ENCODE measurements around the gene SPDYE16.
"Not testable (repeated sequence)": the region's sequence is repeated elsewhere in the genome, so short reads cannot be mapped to it uniquely, and the experiment has no call there.

The SPDYE16 gene

GRCh38 chr7:76497918-76498582 lies 45.0 kb downstream of the SPDYE16 start:
- not testable (repeated sequence) for H3K4me3 ChIP-seq (ENCODE audit: low read depth, low read length)

- not testable (repeated sequence) for H3K4me3 ChIP-seq (ENCODE audit: low read depth, low read length)
These were observed 47.4 kb downstream of the SPDYE16 start for GRCh38 chr7:76495717-76496116.

GRCh38 chr7:76492139-76492538 lies 51.0 kb downstream of the SPDYE16 start:
- not testable (repeated sequence) for H3K4me3 ChIP-seq (ENCODE audit: low read depth, low read length)

- not testable (repeated sequence) for H3K4me3 ChIP-seq (ENCODE audit: low read depth, low read length)
These were observed 55.1 kb downstream of the SPDYE16 start for GRCh38 chr7:76487969-76488368.

GRCh38 chr7:76486618-76487017 lies 56.5 kb downstream of the SPDYE16 start:
- not testable (repeated sequence) for H3K4me3 ChIP-seq (ENCODE audit: low read depth, low read length)

GRCh38 chr7:76485822-76486610 lies 57.1 kb downstream of the SPDYE16 start:
- not testable (repeated sequence) for H3K4me3 ChIP-seq (ENCODE audit: low read depth, low read length)

- H3K4me3 ChIP-seq (ENCODE audit: low read depth, low read length) = not testable (repeated sequence)
These were observed 58.6 kb downstream of the SPDYE16 start for GRCh38 chr7:76484456-76484855.

GRCh38 chr7:76483081-76483480 lies 60.0 kb downstream of the SPDYE16 start:
- not testable (repeated sequence) for H3K4me3 ChIP-seq (ENCODE audit: low read depth, low read length)

- H3K4me3 ChIP-seq (ENCODE audit: low read depth, low read length) = not testable (repeated sequence)
These were observed 60.4 kb downstream of the SPDYE16 start for GRCh38 chr7:76482660-76483059.
